H9 (cell line): ENCODE results near the gene PPP1R13B. TPM values are rescaled to one million over a fixed set of nuclear protein-coding genes. Genes with fewer than 3 reads are reported as not detected.

Experiments used
- DNase-seq: peaks from one replicate; pipeline ENCODE4 v3.0.0-alpha.2; 2017
- H2AFZ ChIP-seq: one replicate; pipeline ENCODE4 v1.6.1; 2013; ENCODE audit warnings: mild to moderate bottlenecking, low read length, control low read depth, moderate library complexity
- H2AK5ac ChIP-seq: 2 replicates; pipeline ENCODE4 v1.6.1; 2013; ENCODE audit warnings: low read length, control low read depth, mixed read lengths; ENCODE audit not compliant: insufficient read length
- H2BK120ac ChIP-seq: one replicate; pipeline ENCODE4 v1.6.1; 2013; ENCODE audit warnings: low read depth, mild to moderate bottlenecking, low read length, control low read depth, inconsistent platforms; ENCODE audit not compliant: poor library complexity, severe bottlenecking
- H2BK12ac ChIP-seq: 2 replicates; pipeline ENCODE4 v1.6.1; 2013; ENCODE audit warnings: low read length, control low read depth, mixed read lengths, low read depth; ENCODE audit not compliant: insufficient read length
- H2BK15ac ChIP-seq: 2 replicates; pipeline ENCODE4 v1.6.1; 2013; ENCODE audit warnings: low read depth, low read length, control low read depth
- H2BK20ac ChIP-seq: one replicate; pipeline ENCODE4 v1.6.1; 2013; ENCODE audit warnings: low read depth, mild to moderate bottlenecking, low read length, control low read depth, inconsistent platforms; ENCODE audit not compliant: poor library complexity, severe bottlenecking
- H2BK5ac ChIP-seq: 2 replicates; pipeline ENCODE4 v1.6.1; 2013; ENCODE audit warnings: low read length, control low read depth, mixed read lengths; ENCODE audit not compliant: insufficient read length
- H3K14ac ChIP-seq: 2 replicates; pipeline ENCODE4 v1.6.1; 2013; ENCODE audit warnings: low read length, control low read depth; ENCODE audit not compliant: insufficient read depth
- H3K18ac ChIP-seq: 2 replicates; pipeline ENCODE4 v1.6.1; 2013; ENCODE audit warnings: low read depth, mild to moderate bottlenecking, mixed read lengths, low read length, control low read depth; ENCODE audit not compliant: insufficient read length
- H3K23ac ChIP-seq: 2 replicates; pipeline ENCODE4 v1.6.1; 2013; ENCODE audit warnings: low read length, control low read depth, mixed read lengths, low read depth; ENCODE audit not compliant: insufficient read length
- H3K23me2 ChIP-seq: 2 replicates; pipeline ENCODE4 v1.6.1; 2013; ENCODE audit warnings: low read depth, mild to moderate bottlenecking, mixed read lengths, low read length, control low read depth; ENCODE audit not compliant: insufficient read length, poor library complexity, severe bottlenecking
- H3K27ac ChIP-seq: 2 replicates; pipeline ENCODE4 v1.5.1; 2013; ENCODE audit warnings: low read length, control low read depth, mixed read lengths, low read depth; ENCODE audit not compliant: insufficient read length
- H3K27me3 ChIP-seq: 2 replicates; pipeline ENCODE4 v1.6.1; 2013; ENCODE audit warnings: low read length, control low read depth, inconsistent platforms; ENCODE audit not compliant: insufficient read depth
- H3K4ac ChIP-seq: 2 replicates; pipeline ENCODE4 v1.6.1; 2013; ENCODE audit warnings: low read depth, mild to moderate bottlenecking, control low read depth, inconsistent platforms, low read length, moderate library complexity
- H3K4me1 ChIP-seq: 2 replicates; pipeline ENCODE4 v1.6.1; 2013; ENCODE audit warnings: low read length, control low read depth, inconsistent platforms; ENCODE audit not compliant: insufficient read depth
- H3K4me2 ChIP-seq: 2 replicates; pipeline ENCODE4 v1.6.1; 2013; ENCODE audit warnings: low read length, control low read depth, mixed read lengths; ENCODE audit not compliant: insufficient read length, insufficient read depth
- H3K56ac ChIP-seq: 2 replicates; pipeline ENCODE4 v1.6.1; 2013; ENCODE audit warnings: low read depth, mild to moderate bottlenecking, mixed read lengths, low read length, control low read depth; ENCODE audit not compliant: insufficient read length
- H3K79me1 ChIP-seq: 2 replicates; pipeline ENCODE4 v1.6.1; 2013; ENCODE audit warnings: low read depth, mild to moderate bottlenecking, moderate library complexity, low read length, control low read depth, inconsistent platforms; ENCODE audit not compliant: insufficient read depth, poor library complexity, severe bottlenecking
- H3K79me2 ChIP-seq: 2 replicates; pipeline ENCODE4 v1.6.1; 2013; ENCODE audit warnings: low read length, control low read depth, inconsistent platforms; ENCODE audit not compliant: insufficient read depth
- H3K9ac ChIP-seq: 2 replicates; pipeline ENCODE4 v1.6.1; 2013; ENCODE audit warnings: low read length, control low read depth, mixed read lengths; ENCODE audit not compliant: insufficient read length; ENCODE audit errors: extremely low read depth
- H3K9me3 ChIP-seq: one replicate; pipeline ENCODE4 v1.6.1; 2013; ENCODE audit warnings: low read depth, low read length, inconsistent platforms; ENCODE audit not compliant: control insufficient read depth
- H3T11ph ChIP-seq: one replicate; pipeline ENCODE4 v1.6.1; 2013; ENCODE audit warnings: mild to moderate bottlenecking, low read length, control low read depth, inconsistent platforms
- H4K20me1 ChIP-seq: one replicate; pipeline ENCODE4 v1.6.1; 2013; ENCODE audit not compliant: control insufficient read depth, insufficient read length, insufficient read depth
- H4K5ac ChIP-seq: 2 replicates; pipeline ENCODE4 v1.6.1; 2013; ENCODE audit warnings: low read depth, mild to moderate bottlenecking, mixed read lengths, low read length, control low read depth; ENCODE audit not compliant: insufficient read length
- H4K8ac ChIP-seq: replicated peaks from 2 replicates; pipeline ENCODE4 v1.6.1; 2013; ENCODE audit warnings: low read length, control low read depth, mixed read lengths, low read depth; ENCODE audit not compliant: insufficient read length
- H4K91ac ChIP-seq: 2 replicates; pipeline ENCODE4 v1.6.1; 2013; ENCODE audit warnings: low read depth, mild to moderate bottlenecking, moderate library complexity, mixed read lengths, low read length, control low read depth; ENCODE audit not compliant: insufficient read length
- H3K27ac Mint-ChIP-seq, 3 experiments: 2 replicates in 2 of 3; 3 replicates in 1 of 3; pipeline ENCODE4 v1.8.0; 2020 to 2021; ENCODE audit warnings: mixed read lengths in 3 of 3, mild to moderate bottlenecking in 1 of 3, moderate library complexity in 1 of 3
- H3K27me3 Mint-ChIP-seq: 2 replicates; pipeline ENCODE4 v1.8.0; 2021; ENCODE audit warnings: low read depth, mild to moderate bottlenecking, moderate library complexity, mixed read lengths
- H3K36me3 Mint-ChIP-seq, 3 experiments: 2 replicates in 2 of 3; 3 replicates in 1 of 3; pipeline ENCODE4 v1.8.0; 2020 to 2021; ENCODE audit warnings: low read depth in 3 of 3, mixed read lengths in 3 of 3; ENCODE audit not compliant: insufficient read depth in 1 of 3
- H3K4me1 Mint-ChIP-seq, 2 experiments: 2 replicates each; pipeline ENCODE4 v1.8.0; 2020; ENCODE audit warnings: mixed read lengths in 2 of 2
- H3K4me3 Mint-ChIP-seq, 2 experiments: 2 replicates in 1 of 2; 3 replicates in 1 of 2; pipeline ENCODE4 v1.8.0; 2020 to 2021; ENCODE audit warnings: mild to moderate bottlenecking in 2 of 2, mixed read lengths in 2 of 2, moderate library complexity in 1 of 2
- H3K9me3 Mint-ChIP-seq, 2 experiments: 2 replicates in 1 of 2; 3 replicates in 1 of 2; pipeline ENCODE4 v1.8.0; 2020; ENCODE audit warnings: mild to moderate bottlenecking in 2 of 2, mixed read lengths in 2 of 2, moderate library complexity in 1 of 2
- WGBS: extraction: QIAGEN DNeasy Blood & Tissue Kit; methylation state at CpG from one replicate; pipeline ENCODE4 v1.1.7; 2013; ENCODE audit warnings: missing lambda C conversion rate, low lambda C conversion rate, mixed read lengths; ENCODE audit not compliant: insufficient read length; ENCODE audit errors: extremely low coverage; 5-methylcytosine and 5-hydroxymethylcytosine counted together
- total RNA-seq: library from RNA; stranded (reverse); gene quantifications from 2 replicates; pipeline ENCODE4 v1.2.1, GENCODE V29; 2021
- TF ChIP-seq, protein P1 (sequence below): fragments of 200-600 bp; sonication (generic); conservative IDR thresholded peaks from 3 replicates; pipeline ENCODE4 v1.8.0; 2021; ENCODE audit warnings: antibody characterized with exemption, mild to moderate bottlenecking

PPP1R13B gene
- total RNA-seq, 1 experiment from 2014 or later: 6.0 TPM

DNA sequence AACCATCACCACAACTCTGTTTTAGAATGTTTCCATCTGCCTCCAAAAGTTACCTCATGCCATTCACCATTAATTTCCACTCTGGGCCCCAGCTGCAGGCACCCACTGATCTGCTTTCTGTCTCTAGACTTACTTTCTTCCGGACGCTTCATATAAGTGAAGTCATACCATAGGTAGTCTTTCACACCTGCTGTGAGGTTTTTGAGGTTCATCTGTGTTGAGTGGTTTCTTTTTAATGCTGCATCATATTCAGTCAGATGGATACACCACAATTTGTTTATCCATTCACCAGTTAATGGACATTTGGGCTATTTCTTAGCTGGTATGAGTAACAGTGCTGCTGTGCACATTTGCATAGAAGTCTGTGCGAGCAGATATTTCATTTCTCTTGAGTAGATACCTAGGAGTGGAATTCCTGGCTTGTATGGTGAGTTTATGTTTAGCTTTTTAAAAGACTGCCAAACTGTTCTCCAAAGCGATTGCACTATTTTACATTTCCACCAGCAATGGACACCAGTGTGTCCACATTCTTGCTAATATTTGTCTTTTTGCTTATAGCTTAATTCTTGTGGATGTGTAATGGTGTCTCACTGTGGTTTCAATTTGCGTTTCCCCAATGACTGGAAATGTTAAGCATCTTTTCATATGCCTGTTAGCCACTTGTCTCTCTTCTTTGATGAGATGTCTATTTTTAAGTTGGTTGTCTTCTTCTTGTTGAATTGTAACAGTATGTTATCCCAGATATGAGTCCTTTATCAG lies 83.5 kb downstream of the PPP1R13B start:
- H3K27me3 ChIP-seq: no peaks in the 10 kb centered on the region

More for the DNA sequence above, 83.5 kb downstream of the PPP1R13B start:
- Histone ChIP-seq H3K79me1 (no peaks in the 10 kb centered on the region), H3T11ph (no peak overlapping the region), H2AK5ac (no peak overlapping the region), H3K27ac (no peak overlapping the region), H4K8ac (no peak overlapping the region), H3K23ac (no peak overlapping the region), H4K91ac (no peak overlapping the region), H3K56ac (no peak overlapping the region), H3K9me3 (no peaks in the 10 kb centered on the region), H3K4me2 (no peak overlapping the region), H3K4me1 (peaks cover 3% of the 10 kb centered on the region; the same call in 1 of the 2 replicates), H2BK120ac (no peak overlapping the region), H3K4ac (no peak overlapping the region), H3K23me2 (no peaks in the 10 kb centered on the region), H2AFZ (no peak overlapping the region), H3K14ac (no peak overlapping the region), H2BK20ac (no peak overlapping the region), H4K5ac (no peak overlapping the region), H3K9ac (no peak overlapping the region), H2BK15ac (no peak overlapping the region), H2BK12ac (no peak overlapping the region), H4K20me1 (no peaks in the 10 kb centered on the region), H2BK5ac (no peak overlapping the region), H3K79me2 (no peaks in the 10 kb centered on the region), H3K18ac (no peak overlapping the region)
- Mint-ChIP-seq H3K4me1 (peaks cover 12% of the 10 kb centered on the region in 2 experiments), H3K9me3 (no peaks in the 10 kb centered on the region), H3K4me3 (no peak overlapping the region), H3K36me3 (no peaks in the 10 kb centered on the region), H3K27ac (no peak overlapping the region), H3K27me3 (no peaks in the 10 kb centered on the region)
- TF ChIP-seq, protein P1, sequence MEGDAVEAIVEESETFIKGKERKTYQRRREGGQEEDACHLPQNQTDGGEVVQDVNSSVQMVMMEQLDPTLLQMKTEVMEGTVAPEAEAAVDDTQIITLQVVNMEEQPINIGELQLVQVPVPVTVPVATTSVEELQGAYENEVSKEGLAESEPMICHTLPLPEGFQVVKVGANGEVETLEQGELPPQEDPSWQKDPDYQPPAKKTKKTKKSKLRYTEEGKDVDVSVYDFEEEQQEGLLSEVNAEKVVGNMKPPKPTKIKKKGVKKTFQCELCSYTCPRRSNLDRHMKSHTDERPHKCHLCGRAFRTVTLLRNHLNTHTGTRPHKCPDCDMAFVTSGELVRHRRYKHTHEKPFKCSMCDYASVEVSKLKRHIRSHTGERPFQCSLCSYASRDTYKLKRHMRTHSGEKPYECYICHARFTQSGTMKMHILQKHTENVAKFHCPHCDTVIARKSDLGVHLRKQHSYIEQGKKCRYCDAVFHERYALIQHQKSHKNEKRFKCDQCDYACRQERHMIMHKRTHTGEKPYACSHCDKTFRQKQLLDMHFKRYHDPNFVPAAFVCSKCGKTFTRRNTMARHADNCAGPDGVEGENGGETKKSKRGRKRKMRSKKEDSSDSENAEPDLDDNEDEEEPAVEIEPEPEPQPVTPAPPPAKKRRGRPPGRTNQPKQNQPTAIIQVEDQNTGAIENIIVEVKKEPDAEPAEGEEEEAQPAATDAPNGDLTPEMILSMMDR: no peak
- WGBS: no CpG with 5 or more reads among the region's 5 CpGs
- no peak for DNase-seq
